HepG2 (cell line): ENCODE results near the gene DUOXA1. TPM values are rescaled to one million over a fixed set of nuclear protein-coding genes. Genes with fewer than 3 reads are reported as not detected.

Source experiments
- NFIB ChIP-seq: sonication (generic); formaldehyde crosslinking; IDR thresholded peaks from 2 replicates; pipeline ENCODE4 v1.9.0; 2021; ENCODE audit warnings: missing genetic modification reagents, mild to moderate bottlenecking, borderline replicate concordance
- ZNF263 ChIP-seq: sonication (generic); formaldehyde crosslinking; IDR thresholded peaks from 2 replicates; pipeline ENCODE4 v1.4.0; 2020; ENCODE audit warnings: missing genetic modification reagents
- ZNF605 ChIP-seq: sonication (generic); formaldehyde crosslinking; IDR thresholded peaks from 2 replicates; pipeline ENCODE4 v1.8.0; 2022; ENCODE audit warnings: mild to moderate bottlenecking, missing genetic modification reagents
- polyA plus RNA-seq, 8 experiments: library from polyadenylated mRNA; depleted of rRNA in 3 of 8; stranded (reverse) in 7 of 8; unstranded in 1 of 8; fragments of >200 nt; fragmentation: Illumina TruSeq in 4 of 8; extraction: Trizol in 4 of 8; gene quantifications; 2 replicates each; pipeline versions ENCODE4 v1.2.1 to v1.2.3, GENCODE V29; 2011 to 2016; ENCODE audit warnings: low read depth in 4 of 8, missing spikeins in 1 of 8, mixed read lengths in 1 of 8; ENCODE audit not compliant: insufficient read depth in 1 of 8
- total RNA-seq, 5 experiments: library from RNA; depleted of rRNA; stranded (reverse); fragments of >200 nt; fragmentation: Illumina TruSeq; extraction: Trizol; gene quantifications; 2 replicates each; pipeline ENCODE4 v1.2.3, GENCODE V29; 2016; ENCODE audit warnings: low read depth in 1 of 5
- TF ChIP-seq, protein P1 (sequence below): IDR thresholded peaks from 2 replicates; pipeline ENCODE4 v1.6.1; 2016; ENCODE audit warnings: control low read depth
- TF ChIP-seq, protein P2 (sequence below): sonication (generic); formaldehyde crosslinking; IDR thresholded peaks from 2 replicates; pipeline ENCODE4 v1.5.0; 2020; ENCODE audit warnings: mild to moderate bottlenecking, missing genetic modification reagents
- TF ChIP-seq, protein P3 (sequence below): sonication (generic); formaldehyde crosslinking; IDR thresholded peaks from 2 replicates; pipeline ENCODE4 v1.9.0; 2021; ENCODE audit warnings: missing genetic modification reagents, borderline replicate concordance
- TF ChIP-seq, protein P4 (sequence below), 2 experiments: sonication (generic) in 1 of 2; formaldehyde crosslinking in 1 of 2; IDR thresholded peaks; 2 replicates each; pipeline versions ENCODE4 v1.6.1 to v1.9.0; 2014 to 2022; ENCODE audit warnings: antibody characterized with exemption in 1 of 2, borderline replicate concordance in 1 of 2, inconsistent platforms in 1 of 2, low read depth in 1 of 2, missing genetic modification reagents in 1 of 2
- TF ChIP-seq, protein P5 (sequence below): sonication (generic); formaldehyde crosslinking; IDR thresholded peaks from one replicate; pipeline ENCODE4 v1.5.1; 2020; ENCODE audit warnings: mild to moderate bottlenecking, missing genetic modification reagents; ENCODE audit errors: not compliant biosample characterization

The DUOXA1 gene
- total and polyA plus RNA-seq, 2 of the 13 experiments (the other 11 are each of a cell fraction or from before 2014, with no cell fraction given), result not detected

DNA sequence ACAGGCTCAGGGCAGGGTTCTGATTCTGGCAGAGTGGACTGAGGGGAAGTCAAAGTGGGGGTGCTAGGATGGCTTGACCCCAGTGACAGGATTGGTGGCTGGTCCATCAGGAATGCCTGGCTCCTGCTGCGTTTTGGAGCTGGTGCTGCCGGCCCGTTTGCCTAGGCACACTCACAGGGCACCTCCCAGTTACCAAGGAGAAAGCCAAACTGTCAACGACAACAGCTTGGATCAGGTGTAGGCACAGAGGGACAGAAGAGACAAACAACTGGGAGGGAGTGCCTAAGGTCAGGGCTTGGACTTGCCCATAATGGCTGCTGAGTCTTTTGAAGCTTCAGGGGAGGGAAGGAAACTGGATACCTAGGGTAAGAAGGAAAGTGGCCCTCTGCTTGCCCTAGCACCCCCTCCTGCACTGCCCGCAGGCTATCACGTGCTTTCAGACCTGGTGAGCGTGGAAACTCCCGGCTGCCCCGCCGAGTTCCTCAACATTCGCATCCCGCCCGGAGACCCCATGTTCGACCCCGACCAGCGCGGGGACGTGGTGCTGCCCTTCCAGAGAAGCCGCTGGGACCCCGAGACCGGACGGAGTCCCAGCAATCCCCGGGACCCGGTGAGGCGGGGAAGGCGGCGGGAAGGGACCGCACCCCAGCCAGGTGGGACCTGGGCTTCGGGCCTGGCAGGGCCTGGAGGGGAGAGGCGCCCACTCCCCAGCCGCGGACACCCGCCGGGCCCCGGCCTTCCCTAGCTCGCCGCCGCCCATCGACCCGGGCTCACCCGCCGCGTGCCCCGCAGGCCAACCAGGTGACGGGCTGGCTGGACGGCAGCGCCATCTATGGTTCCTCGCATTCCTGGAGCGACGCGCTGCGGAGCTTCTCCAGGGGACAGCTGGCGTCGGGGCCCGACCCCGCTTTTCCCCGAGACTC, 5.3 kb upstream of the DUOXA1 start (continued):
- TF ChIP-seq, protein P1, sequence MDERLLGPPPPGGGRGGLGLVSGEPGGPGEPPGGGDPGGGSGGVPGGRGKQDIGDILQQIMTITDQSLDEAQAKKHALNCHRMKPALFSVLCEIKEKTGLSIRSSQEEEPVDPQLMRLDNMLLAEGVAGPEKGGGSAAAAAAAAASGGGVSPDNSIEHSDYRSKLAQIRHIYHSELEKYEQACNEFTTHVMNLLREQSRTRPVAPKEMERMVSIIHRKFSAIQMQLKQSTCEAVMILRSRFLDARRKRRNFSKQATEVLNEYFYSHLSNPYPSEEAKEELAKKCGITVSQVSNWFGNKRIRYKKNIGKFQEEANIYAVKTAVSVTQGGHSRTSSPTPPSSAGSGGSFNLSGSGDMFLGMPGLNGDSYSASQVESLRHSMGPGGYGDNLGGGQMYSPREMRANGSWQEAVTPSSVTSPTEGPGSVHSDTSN, result no peak
- TF ChIP-seq ZNF605 (CRISPR knock-in tag), result no peak
- TF ChIP-seq NFIB (CRISPR knock-in tag), result no peak
- TF ChIP-seq, protein P2, sequence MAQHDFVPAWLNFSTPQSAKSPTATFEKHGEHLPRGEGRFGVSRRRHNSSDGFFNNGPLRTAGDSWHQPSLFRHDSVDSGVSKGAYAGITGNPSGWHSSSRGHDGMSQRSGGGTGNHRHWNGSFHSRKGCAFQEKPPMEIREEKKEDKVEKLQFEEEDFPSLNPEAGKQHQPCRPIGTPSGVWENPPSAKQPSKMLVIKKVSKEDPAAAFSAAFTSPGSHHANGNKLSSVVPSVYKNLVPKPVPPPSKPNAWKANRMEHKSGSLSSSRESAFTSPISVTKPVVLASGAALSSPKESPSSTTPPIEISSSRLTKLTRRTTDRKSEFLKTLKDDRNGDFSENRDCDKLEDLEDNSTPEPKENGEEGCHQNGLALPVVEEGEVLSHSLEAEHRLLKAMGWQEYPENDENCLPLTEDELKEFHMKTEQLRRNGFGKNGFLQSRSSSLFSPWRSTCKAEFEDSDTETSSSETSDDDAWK (CRISPR knock-in tag), result no peak
- no peak for TF ChIP-seq ZNF263 (CRISPR knock-in tag)
- TF ChIP-seq, protein P3, sequence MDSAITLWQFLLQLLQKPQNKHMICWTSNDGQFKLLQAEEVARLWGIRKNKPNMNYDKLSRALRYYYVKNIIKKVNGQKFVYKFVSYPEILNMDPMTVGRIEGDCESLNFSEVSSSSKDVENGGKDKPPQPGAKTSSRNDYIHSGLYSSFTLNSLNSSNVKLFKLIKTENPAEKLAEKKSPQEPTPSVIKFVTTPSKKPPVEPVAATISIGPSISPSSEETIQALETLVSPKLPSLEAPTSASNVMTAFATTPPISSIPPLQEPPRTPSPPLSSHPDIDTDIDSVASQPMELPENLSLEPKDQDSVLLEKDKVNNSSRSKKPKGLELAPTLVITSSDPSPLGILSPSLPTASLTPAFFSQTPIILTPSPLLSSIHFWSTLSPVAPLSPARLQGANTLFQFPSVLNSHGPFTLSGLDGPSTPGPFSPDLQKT (CRISPR knock-in tag), result no peak
- TF ChIP-seq, protein P4, sequence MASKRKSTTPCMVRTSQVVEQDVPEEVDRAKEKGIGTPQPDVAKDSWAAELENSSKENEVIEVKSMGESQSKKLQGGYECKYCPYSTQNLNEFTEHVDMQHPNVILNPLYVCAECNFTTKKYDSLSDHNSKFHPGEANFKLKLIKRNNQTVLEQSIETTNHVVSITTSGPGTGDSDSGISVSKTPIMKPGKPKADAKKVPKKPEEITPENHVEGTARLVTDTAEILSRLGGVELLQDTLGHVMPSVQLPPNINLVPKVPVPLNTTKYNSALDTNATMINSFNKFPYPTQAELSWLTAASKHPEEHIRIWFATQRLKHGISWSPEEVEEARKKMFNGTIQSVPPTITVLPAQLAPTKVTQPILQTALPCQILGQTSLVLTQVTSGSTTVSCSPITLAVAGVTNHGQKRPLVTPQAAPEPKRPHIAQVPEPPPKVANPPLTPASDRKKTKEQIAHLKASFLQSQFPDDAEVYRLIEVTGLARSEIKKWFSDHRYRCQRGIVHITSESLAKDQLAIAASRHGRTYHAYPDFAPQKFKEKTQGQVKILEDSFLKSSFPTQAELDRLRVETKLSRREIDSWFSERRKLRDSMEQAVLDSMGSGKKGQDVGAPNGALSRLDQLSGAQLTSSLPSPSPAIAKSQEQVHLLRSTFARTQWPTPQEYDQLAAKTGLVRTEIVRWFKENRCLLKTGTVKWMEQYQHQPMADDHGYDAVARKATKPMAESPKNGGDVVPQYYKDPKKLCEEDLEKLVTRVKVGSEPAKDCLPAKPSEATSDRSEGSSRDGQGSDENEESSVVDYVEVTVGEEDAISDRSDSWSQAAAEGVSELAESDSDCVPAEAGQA (IDR thresholded peaks at IDR 0.05; ENCODE audit: low read depth), result no peak
- TF ChIP-seq, protein P4 (CRISPR knock-in tag; IDR thresholded peaks at IDR 0.05; ENCODE audit: borderline replicate concordance), result no peak
- TF ChIP-seq, protein P5, sequence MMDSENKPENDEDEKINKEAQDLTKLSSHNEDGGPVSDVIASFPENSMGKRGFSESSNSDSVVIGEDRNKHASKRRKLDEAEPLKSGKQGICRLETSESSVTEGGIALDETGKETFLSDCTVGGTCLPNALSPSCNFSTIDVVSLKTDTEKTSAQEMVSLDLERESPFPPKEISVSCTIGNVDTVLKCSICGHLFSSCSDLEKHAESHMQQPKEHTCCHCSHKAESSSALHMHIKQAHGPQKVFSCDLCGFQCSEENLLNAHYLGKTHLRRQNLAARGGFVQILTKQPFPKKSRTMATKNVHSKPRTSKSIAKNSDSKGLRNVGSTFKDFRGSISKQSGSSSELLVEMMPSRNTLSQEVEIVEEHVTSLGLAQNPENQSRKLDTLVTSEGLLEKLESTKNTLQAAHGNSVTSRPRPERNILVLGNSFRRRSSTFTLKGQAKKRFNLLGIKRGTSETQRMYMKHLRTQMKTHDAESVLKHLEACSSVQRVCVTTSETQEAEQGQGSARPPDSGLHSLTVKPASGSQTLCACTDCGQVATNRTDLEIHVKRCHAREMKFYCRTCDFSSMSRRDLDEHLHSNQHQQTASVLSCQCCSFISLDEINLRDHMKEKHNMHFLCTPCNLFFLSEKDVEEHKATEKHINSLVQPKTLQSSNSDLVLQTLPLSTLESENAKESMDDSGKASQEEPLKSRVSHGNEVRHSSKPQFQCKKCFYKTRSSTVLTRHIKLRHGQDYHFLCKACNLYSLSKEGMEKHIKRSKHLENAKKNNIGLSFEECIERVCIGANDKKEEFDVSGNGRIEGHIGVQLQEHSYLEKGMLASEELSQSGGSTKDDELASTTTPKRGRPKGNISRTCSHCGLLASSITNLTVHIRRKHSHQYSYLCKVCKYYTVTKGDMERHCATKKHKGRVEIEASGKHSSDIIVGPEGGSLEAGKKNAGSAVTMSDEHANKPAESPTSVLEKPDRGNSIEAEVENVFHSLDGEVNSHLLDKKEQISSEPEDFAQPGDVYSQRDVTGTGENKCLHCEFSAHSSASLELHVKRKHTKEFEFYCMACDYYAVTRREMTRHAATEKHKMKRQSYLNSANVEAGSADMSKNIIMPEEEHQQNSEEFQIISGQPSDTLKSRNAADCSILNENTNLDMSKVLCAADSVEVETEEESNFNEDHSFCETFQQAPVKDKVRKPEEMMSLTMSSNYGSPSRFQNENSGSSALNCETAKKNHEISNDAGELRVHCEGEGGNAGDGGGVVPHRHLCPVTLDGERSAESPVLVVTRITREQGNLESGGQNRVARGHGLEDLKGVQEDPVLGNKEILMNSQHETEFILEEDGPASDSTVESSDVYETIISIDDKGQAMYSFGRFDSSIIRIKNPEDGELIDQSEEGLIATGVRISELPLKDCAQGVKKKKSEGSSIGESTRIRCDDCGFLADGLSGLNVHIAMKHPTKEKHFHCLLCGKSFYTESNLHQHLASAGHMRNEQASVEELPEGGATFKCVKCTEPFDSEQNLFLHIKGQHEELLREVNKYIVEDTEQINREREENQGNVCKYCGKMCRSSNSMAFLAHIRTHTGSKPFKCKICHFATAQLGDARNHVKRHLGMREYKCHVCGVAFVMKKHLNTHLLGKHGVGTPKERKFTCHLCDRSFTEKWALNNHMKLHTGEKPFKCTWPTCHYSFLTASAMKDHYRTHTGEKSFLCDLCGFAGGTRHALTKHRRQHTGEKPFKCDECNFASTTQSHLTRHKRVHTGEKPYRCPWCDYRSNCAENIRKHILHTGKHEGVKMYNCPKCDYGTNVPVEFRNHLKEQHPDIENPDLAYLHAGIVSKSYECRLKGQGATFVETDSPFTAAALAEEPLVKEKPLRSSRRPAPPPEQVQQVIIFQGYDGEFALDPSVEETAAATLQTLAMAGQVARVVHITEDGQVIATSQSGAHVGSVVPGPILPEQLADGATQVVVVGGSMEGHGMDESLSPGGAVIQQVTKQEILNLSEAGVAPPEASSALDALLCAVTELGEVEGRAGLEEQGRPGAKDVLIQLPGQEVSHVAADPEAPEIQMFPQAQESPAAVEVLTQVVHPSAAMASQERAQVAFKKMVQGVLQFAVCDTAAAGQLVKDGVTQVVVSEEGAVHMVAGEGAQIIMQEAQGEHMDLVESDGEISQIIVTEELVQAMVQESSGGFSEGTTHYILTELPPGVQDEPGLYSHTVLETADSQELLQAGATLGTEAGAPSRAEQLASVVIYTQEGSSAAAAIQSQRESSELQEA (CRISPR knock-in tag), result no peak
